ENCODE measurements around the gene CATSPERZ.

Gene CATSPERZ

GRCh38 chr11:64283092-64283491 is 17.1 kb upstream of the CATSPERZ start:
- DNase-seq: no peak
- in situ Hi-C loops (cut with HindIII; ENCODE audit: low pct_ligation_motif_present, low pct_unique_long_range_greater_than_20kb, low sequenced_read_pairs): no loop called here

- peak; percentile 89 for DNase-seq
- in situ Hi-C loops (cut with HindIII; ENCODE audit: low pct_ligation_motif_present, low pct_unique_long_range_greater_than_20kb, low sequenced_read_pairs): no loop called here
These were observed 15.9 kb upstream of the CATSPERZ start, which contains the start of gene BAD for GRCh38 chr11:64284048-64284961. Gene BAD (minus strand): TSS chr11:64284665. CDS start chr11:64284368, 297 bp downstream.

- DNase-seq: peak; percentile 74
- in situ Hi-C loops (cut with HindIII; ENCODE audit: low pct_ligation_motif_present, low pct_unique_long_range_greater_than_20kb, low sequenced_read_pairs): no loop called here
These were observed 14.9 kb upstream of the CATSPERZ start, which contains the start of gene GPR137 for GRCh38 chr11:64284962-64285884. Gene GPR137 (plus strand): TSS chr11:64285848. CDS start chr11:64286525, 677 bp downstream.

GRCh38 chr11:64285885-64286800 is 14.0 kb upstream of the CATSPERZ start:
- in situ Hi-C loops (cut with HindIII; ENCODE audit: low pct_ligation_motif_present, low pct_unique_long_range_greater_than_20kb, low sequenced_read_pairs): no loop called here
- peak; percentile 28 for DNase-seq

GRCh38 chr11:64286801-64287159 is 13.4 kb upstream of the CATSPERZ start:
- no peak for DNase-seq

GRCh38 chr11:64287676-64288352 is 12.3 kb upstream of the CATSPERZ start:
- in situ Hi-C loops (cut with HindIII; ENCODE audit: low pct_ligation_motif_present, low pct_unique_long_range_greater_than_20kb, low sequenced_read_pairs): no loop called here
- no peak for DNase-seq

More at GRCh38 chr11:64286801-64287159, 13.4 kb upstream of the CATSPERZ start:
- in situ Hi-C loops (cut with HindIII; ENCODE audit: low pct_ligation_motif_present, low pct_unique_long_range_greater_than_20kb, low sequenced_read_pairs): no loop called here

GRCh38 chr11:64288353-64288750 is 11.8 kb upstream of the CATSPERZ start:
- in situ Hi-C loops (cut with HindIII; ENCODE audit: low pct_ligation_motif_present, low pct_unique_long_range_greater_than_20kb, low sequenced_read_pairs): no loop called here
- no peak for DNase-seq

- in situ Hi-C loops (cut with HindIII; ENCODE audit: low pct_ligation_motif_present, low pct_unique_long_range_greater_than_20kb, low sequenced_read_pairs): no loop called here
- DNase-seq: no peak
These were observed 11.1 kb upstream of the CATSPERZ start for GRCh38 chr11:64289002-64289564.

GRCh38 chr11:64290352-64291261 is 9.6 kb upstream of the CATSPERZ start:
- in situ Hi-C loops (cut with HindIII; ENCODE audit: low pct_ligation_motif_present, low pct_unique_long_range_greater_than_20kb, low sequenced_read_pairs): no loop called here
- DNase-seq: no peak

GRCh38 chr11:64291262-64291751 is 8.9 kb upstream of the CATSPERZ start, which contains the start of gene KCNK4:
Gene KCNK4 (plus strand): TSS chr11:64291302. CDS start chr11:64293019, 1,717 bp downstream.
- DNase-seq: no peak
- in situ Hi-C loops (cut with HindIII; ENCODE audit: low pct_ligation_motif_present, low pct_unique_long_range_greater_than_20kb, low sequenced_read_pairs): no loop called here

- in situ Hi-C loops (cut with HindIII; ENCODE audit: low pct_ligation_motif_present, low pct_unique_long_range_greater_than_20kb, low sequenced_read_pairs): no loop called here
- DNase-seq: no peak
These were observed 8.3 kb upstream of the CATSPERZ start for GRCh38 chr11:64291752-64292459.

- in situ Hi-C loops (cut with HindIII; ENCODE audit: low pct_ligation_motif_present, low pct_unique_long_range_greater_than_20kb, low sequenced_read_pairs): no loop called here
- DNase-seq: no peak
These were observed 7.5 kb upstream of the CATSPERZ start for GRCh38 chr11:64292460-64293254.

- in situ Hi-C loops (cut with HindIII; ENCODE audit: low pct_ligation_motif_present, low pct_unique_long_range_greater_than_20kb, low sequenced_read_pairs): no loop called here
- no peak for DNase-seq
These were observed 5.4 kb upstream of the CATSPERZ start for GRCh38 chr11:64294774-64295173.

GRCh38 chr11:64295760-64296159 is 4.4 kb upstream of the CATSPERZ start:
- in situ Hi-C loops (cut with HindIII; ENCODE audit: low pct_ligation_motif_present, low pct_unique_long_range_greater_than_20kb, low sequenced_read_pairs): no loop called here
- DNase-seq: no peak

- in situ Hi-C loops (cut with HindIII; ENCODE audit: low pct_ligation_motif_present, low pct_unique_long_range_greater_than_20kb, low sequenced_read_pairs): no loop called here
- no peak for DNase-seq
These were observed 3.9 kb upstream of the CATSPERZ start for GRCh38 chr11:64296236-64296635.
